HG03066 (cell line): ENCODE results near the gene STRADB.
"Not testable (repeated sequence)": the region's sequence is repeated elsewhere in the genome, so short reads cannot be mapped to it uniquely, and the experiment has no call there.

Source experiments
- ATAC-seq: cut with Tn5 transposase; IDR thresholded peaks from one replicate; pipeline ENCODE4 v1.9.1; 2021; ENCODE audit warnings: low read depth; ENCODE audit not compliant: unreplicated experiment

STRADB gene

DNA sequence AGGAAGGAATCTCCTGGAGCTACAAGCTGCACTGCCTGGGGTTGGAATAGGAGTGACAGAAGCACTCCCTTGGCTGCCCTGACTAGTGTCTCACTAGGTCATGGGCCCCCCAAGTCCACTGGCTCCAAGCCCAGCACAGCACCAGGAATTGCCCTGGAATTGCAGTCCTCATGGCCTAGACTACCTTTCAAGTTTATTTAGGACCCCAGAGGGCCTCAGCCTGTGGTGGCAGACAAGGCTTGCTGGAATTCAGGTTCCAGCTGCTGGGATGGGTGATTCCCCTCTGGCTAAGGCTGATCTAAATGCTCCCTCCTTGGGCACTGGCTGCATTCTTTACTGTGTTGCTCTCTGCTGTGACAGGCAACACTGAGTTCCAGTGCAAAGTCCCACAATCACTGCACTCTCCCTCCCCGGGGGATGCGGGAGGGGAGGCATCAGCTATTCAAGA, 14.0 kb downstream of the STRADB start:
- ATAC-seq: no peak

DNA sequence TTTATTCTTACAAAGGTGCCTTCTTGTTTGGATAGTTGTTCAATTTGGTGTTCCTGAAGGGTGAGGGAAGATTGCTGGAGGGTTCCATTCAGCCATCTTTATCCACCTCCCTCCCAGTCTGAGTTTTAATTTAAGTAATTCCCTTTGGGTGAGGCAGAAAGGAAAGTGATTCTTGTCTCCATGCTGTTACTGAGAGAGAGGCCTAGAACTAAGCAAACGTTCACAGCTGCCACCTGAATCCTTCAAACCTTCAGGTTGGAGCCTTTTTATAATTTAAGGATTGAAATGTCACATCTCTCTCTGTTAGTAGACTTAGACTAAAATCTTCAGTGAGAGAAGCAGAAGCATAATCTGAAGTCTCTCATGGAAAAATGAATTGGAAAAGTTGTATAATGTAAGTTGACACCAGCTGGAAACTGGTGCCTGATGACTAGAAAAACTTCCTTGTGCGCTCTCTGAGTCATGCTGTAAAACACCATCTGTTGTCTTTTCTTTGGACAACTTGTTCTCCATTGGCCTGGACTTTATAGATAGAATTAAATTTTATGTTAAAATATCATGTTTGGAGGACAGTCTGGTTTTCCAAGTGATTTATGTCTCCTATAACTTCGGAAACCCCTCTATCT, 14.6 kb downstream of the STRADB start:
- no peak for ATAC-seq

DNA sequence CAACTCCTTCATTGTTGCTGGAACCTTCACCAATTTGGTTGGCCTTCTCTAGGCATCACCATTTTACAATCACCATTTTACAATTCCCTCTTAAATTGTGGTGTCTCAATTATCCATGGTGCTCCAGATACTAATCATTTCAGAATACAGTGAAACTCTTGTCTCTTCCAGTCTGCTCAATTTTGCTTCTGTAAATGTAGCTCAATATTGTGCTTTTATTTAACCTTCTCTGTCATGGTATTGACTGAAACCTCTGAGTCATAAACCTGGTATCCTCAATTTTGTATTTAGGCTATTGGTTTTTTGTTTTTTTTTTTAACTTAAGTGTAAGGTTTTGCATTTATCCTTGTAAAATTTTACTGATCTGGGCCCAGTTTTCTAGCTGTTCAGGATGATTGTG, 16.1 kb downstream of the STRADB start:
- ATAC-seq: no peak

DNA sequence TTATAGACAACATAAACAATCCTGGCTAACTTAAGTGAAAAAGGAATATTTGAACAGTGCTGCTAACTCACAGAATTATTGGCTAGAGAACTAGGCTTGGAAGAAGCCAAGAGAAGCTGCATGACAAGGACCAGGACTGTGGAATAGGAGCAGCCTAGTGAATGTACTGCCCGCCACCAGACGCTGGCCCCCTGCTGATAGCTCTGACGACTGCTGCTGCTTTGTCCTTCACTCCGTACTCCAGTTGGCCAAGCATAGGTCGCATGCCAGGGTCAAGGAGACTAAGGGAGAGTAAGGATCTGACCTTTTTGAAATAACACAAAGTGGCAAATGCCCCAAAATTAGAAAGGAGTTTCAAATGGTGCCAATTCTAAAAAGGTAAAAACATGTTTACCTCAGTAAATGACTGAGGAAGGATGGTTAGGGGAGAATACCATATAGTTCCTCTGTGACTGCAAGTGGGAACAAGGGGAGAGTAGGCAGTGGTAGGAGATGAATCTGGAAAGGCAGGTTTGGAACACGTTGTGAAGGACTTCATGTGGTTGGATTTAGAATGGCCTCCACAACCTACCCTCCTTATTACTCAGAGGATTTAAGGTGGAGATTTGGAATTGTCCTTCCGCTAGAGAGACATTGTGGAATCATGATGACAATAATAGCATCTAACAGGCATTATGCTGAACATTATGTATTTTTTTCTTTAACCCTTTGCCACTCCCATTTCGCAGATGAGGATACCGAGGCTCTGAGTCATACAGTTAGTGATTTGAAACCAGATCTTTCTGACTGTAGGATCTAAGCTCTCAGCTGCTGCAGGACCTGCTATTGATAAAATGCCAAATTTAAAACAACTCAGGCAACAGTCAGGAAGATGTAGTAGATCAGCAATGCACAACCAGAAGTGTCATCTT, 19.5 kb downstream of the STRADB start:
- no peak for ATAC-seq

DNA sequence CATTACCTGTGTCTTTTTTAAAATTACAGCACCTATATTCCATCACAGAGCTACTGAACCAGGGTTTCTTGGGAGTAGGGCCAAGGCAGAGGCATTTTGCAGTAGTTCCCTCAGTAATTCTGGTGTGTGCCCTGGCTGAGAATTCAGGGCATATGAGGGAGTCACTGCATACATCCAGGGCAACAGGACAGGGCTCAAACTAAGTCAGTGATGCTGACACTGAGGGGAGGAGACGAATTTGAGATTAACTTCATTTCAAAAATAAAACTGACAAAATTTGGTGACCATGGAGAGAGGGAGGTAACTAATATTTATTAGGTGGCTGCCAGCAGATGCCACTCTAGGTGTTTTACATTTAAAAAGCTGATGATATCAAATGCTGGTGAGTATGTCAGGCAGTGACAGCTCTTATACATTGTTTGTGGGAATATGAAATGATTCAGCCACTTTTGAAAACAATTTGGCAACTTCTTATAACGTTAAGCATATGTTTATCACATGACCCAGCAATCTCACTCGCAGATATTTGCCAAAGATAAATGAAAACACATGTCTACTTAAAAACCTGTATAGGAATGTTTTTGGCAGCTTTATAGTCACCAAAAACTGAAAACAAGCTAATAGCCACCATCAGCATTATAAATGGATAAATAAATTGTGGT, 20.3 kb downstream of the STRADB start:
- ATAC-seq: no peak

DNA sequence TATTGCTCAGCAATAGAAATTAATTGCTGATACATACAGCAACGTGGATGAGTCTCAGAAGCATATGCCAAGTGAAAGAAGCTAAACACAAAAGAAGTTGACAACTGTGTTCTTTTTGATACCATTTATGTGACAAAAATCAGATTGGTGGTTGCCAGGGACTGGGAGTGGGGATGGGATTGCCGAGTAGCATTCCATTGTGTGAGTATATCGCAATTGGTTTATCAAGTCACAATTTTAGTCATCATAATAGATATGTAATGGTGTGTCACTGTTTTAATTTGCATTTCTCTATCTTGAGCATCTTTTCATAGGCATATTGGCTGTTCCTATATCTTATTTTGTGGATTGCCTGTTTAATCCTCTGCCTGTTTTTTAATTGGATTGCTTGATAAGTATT, 20.9 kb downstream of the STRADB start:
- ATAC-seq: no peak

DNA sequence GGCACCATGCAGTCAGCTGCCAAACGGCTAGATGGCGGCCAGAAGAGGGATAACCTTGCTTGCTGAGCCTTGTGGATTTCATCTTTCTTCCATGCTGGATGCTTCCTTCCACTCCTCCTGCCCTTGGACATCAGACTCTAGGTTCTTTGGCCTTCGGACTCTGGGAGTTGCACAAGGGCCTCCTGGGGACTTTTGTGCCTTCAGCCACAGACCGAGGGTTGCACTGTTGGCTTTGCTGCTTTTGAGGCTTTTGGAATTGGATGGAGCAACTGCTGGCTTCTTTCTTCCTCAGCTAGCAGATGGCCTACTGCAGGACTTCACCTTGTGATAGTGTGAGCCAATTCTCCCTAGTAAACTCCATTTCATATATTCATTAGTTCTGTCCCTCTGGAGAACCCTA, 31.0 kb downstream of the STRADB start:
- no peak for ATAC-seq

DNA sequence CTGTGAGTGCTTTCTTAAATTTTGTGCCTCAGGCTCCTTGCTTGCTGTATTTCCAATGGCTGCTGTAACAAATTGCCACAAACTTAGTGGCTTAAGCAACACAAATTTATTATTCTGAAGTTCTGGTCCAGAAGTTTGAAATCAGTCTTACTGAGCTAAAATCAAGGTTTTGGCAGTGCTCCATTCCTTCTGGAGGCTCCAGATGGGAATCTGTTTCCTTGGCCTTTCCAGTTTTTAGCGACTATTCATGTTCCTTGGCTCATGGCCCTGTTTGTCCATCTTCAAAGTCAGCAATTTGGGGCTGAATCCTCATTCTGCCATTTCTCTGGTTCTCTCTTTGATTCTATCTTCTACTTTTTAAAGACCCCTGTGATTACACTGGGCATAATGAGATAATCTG, 31.8 kb downstream of the STRADB start:
- ATAC-seq: no peak

DNA sequence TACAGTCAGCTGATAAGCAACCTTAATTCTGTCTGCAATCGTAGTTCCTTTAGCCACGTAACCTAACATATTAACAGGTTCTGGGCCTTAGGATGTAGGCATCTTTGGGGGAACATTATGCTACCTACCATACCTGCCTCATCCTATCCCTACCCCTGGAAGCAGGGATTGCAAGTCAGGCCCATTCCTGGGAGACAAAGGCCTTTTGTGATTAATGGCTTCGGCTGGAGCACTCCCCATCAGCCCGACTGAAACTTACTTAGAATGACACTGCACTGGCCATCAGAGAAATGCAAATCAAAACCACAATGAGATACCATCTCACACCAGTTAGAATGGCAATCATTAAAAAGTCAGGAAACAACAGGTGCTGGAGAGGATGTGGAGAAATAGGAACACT, 32.2 kb downstream of the STRADB start:
- ATAC-seq: not testable (repeated sequence)

DNA sequence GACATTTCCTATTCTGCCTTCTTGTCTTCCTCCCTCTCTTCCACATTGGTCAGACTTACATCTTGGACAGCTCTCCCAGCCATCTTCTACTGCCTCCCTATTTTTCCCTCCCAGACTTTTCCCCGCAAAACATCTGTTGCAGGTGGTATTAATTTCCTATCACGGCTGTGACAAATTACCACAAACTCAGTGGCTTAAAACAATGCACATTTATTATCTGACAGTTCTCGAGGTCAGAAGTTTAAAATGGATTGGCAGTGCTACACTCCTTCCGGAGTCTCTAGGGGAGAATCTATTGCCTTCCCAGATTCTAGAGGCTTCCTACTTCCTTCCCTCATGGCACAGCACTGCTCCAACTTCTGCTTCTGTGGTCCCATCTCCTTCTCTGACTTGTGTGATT, 33.3 kb downstream of the STRADB start:
- no peak for ATAC-seq

DNA sequence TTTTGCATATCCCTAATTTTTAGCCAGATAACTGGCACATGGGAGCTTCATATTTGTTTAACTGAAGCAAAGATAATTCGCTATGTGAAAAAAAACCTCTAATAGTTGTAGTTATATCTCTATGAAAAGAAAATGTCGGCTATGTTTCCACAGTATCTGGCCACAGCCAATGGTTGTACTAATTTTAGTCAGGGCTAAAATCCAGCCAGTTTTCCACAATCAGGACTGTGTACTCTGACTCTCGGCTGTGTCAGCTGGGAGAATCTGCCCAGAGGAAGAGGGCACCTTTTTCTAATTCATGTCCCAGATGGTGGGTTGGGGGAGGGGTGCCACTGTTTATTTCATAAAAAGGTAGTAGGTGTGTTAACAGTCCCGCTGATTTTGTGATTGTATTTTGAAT, 38.8 kb downstream of the STRADB start:
- no peak for ATAC-seq

DNA sequence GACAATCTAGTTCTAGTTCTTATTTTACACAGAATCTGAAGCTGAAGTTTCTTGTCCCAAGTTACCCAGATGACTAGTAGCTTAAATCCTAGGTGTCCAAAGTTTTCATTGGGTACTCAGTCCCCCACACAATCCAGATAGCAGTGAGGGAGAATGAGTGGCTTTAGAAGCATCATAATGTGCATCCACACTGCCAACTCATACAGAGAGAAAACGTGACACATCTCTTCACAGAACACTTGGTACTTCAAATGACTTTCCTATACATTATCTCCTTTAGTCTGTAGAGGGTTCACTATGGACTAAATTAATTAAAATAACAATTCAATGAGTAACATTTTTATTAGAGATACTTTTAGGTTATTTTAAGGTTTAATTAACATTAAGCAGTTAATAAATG, 45.2 kb downstream of the STRADB start:
- ATAC-seq: no peak

DNA sequence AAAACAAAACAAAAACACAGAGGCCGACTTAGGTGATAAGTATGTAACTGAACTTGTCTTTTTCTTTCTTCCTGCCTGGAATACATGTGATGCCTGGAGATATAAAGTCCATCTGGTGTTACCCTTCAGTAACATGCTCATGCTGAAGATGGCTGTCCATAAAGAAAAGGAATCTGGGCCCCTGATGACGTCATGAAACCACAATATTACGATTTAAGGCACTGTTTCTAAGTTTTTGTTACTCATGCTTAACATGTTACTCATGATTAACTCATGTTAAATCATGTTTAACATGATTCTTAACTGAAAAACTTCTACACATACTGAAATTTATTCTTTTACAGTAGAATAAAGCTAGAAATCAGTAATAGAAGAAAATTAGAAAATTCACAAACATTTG, 49.0 kb downstream of the STRADB start:
- ATAC-seq: no peak

DNA sequence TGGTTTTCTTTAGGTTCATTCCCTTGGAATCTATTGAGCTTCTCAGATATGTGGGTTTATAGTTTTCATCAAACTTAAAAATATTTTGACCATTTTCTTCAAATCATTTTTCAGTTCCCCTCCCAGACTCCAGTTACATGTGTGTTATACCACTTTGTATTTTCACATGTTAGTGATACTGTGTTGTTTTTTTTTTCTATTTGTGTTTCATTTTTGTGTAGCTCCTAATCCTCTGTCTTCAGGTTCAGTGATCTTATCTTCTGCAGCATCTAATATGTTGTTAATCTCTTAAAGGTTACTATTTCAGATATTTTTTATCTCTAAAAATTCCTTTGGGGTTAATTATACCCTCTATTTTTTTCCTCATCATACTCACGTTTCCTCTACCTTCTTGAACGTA, 51.2 kb downstream of the STRADB start:
- no peak for ATAC-seq

DNA sequence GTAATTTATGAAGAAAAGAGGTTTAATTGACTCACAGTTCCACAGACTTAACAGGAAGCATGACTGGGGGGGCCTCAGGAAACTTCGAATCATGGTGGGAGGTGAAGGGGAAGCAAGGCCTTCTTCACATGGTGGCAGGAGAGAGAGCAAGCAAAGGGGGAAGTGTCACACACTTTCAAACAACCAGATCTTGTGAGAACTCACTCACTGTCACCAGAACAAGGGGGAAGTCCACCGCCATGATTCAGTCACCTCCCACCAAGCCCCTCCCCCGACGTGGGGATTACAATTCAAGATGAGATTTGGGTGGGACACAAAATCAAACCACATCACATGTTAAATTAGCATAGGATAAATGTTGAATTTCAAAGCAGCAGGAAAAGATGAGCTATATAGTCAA, 56.2 kb downstream of the STRADB start:
- no peak for ATAC-seq

DNA sequence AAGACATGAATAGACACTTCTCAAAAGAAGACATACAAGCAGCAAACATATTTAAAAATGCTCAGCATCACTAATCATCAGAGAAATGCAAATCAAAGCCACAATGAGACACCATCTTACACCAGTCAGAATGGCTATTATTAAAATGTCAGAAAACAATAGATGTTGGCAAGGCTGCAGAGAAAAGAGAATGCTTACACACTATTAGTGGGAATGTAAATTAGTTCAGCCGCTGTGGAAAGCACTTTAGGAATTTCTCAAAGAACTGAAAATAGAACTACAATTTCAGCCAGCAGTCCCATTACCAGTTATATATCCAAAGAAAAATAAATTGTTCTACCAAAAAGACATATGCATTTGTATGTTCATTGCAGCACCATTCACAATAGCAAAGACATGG, 61.7 kb downstream of the STRADB start:
- no peak for ATAC-seq

DNA sequence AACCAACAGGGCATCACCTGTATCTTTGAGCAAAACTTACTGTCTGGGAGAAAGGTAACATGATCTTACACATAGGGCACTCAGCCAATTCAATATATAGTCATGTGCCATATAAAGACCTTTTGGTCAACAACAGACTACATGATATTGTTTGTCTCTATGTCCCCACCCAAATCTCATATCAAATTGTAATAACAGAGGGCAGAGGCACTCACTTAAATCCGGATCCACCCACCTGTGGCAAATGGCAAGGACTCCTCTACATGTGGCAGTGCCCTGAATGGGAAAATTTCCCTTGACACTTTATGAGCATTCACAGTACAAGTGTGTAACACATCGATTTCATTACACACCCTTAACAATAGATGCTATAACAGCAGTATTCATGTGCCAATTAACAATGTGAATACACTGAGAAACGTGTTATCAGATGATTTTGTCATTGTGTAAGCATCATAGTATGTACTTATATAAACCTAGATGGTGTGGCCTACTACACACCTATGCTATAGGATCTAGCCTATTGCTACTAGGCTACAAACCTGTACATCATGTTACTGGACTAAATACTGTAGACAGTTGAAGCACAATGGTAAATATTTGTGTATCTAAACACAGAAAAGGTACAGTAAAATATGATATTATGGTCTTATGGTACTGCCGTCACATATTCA, 64.2 kb downstream of the STRADB start:
- no peak for ATAC-seq

DNA sequence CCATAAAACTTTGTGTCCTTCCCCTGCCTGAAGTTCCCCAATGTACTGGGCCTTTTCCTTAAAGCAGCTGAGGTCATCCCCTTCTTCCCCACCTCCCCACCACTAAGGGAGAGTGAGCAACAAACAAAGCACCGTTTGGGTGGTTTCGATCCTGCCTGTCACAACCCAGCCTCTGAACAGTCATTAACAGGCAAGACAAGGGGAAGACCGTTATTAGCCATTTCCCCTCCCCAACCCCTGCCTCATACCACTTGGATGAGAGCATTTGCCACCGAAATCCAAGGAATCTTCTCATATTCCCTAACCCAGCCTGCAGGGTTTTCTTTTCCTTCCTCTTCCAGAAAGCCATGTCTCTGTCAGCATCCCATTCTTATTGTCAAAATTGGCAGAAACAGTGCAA, 65.6 kb downstream of the STRADB start:
- ATAC-seq: no peak

DNA sequence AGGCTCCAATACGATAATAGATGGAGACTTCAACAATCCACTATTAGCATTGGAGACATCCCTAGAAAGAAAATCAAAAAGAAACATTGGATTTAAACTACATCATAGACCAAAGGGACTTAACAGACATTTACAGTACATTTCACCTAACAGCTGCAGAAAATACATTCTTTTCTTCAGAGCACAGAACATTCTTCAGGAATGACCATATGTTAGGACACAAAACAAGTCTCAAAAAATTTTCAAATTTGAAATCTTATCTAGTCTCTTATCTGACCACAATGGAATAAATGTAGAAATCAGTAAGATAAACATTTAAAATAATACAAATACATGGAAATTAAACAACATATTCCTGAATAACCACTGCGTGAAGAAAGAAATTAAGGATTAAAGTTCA, 68.7 kb downstream of the STRADB start:
- ATAC-seq: no peak

DNA sequence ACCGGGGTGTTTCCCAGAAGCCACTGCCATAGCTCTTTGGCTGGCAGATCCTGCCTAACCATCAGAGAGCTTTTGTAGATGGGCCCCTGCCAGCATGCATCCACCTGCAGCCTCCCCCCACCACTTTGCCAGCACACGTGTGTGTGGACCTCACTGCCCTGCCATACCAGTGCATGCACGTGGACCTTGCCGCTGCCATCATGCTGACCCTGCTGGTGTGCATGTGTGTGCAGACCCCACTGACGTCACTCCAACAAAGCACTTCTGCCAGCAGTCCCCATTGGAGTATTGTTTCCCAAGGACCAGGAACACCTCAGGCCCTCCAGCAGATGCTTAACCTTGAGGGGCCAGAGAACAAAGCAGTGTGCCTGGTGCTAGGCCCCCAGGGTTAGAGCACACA, 71.4 kb downstream of the STRADB start:
- no peak for ATAC-seq

DNA sequence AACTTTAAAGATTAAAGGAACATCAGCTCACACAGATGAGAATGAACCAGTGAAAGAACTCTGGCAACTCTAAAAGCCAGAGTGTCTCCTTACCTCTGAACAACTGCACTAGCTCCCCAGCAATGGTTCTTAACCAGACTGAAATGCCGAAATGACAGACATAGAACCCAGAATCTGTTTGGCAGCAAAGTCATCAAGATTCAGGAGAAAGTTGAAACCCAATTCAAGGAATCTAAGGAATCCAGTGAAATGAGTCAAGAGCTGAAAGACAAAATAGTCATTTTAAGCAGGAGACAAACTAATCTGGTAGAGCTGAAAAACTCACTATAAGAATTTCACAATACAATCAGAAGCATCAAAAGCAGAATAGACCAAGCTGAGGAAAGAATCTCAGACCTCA, 72.0 kb downstream of the STRADB start:
- ATAC-seq: no peak
